ENCODE results near the gene IL4. TPM values are rescaled to one million over a fixed set of nuclear protein-coding genes. Genes with fewer than 3 reads are reported as not detected.

Gene IL4
- total and polyA plus RNA-seq, 2 of the 13 experiments (the other 11 are each of a cell fraction or from before 2014, with no cell fraction given): not detected

DNA sequence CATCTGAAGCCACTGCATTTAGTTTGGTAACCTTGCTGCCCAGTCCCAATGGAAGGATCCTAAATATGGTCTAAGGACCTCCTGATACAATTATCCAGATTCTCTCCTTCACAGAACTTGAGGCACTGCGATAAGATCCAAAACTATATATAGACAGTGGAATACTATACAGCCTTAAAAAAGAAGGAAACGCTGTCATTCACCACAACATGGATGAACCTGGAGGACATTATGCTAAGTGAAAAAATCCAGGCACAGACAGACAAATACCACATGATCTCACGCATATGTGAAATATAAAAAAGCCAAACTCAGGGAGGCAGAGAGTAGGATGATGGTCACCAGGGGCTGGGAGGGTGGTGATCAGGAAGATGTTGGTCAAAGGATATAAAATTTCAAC, 2.8 kb upstream of the IL4 start:
- BruUV-seq (replicated peaks): no TSS peak
- Histone ChIP-seq H3K27ac (ENCODE audit: extremely low read length, insufficient read depth, low read length) (no peak overlapping the region), H3K9me3 (ENCODE audit: low read length) (no peaks in the 10 kb centered on the region), H2AFZ (ENCODE audit: low read length) (no peak overlapping the region), H3K27me3 (ENCODE audit: control insufficient read depth in 1 of 2, insufficient read depth in 2 of 2, low read length in 2 of 2) (peaks cover 4 to 35% of the 10 kb centered on the region in 2 experiments; a peak in 4 of 5 replicates), H3K79me2 (ENCODE audit: insufficient read depth, low read length) (no peaks in the 10 kb centered on the region), H3K36me3 (replicated peaks in 1 of 2; ENCODE audit: control insufficient read depth in 1 of 2, insufficient read depth in 2 of 2, low read length in 2 of 2) (no peaks in the 10 kb centered on the region), H3K4me1 (ENCODE audit: insufficient read depth, low read length) (peaks cover 60% of the 10 kb centered on the region), H3K9ac (ENCODE audit: insufficient read depth, low read depth, low read length) (no peak overlapping the region), H3K4me2 (ENCODE audit: low read depth, low read length) (no peak overlapping the region), H4K20me1 (ENCODE audit: insufficient read depth, low read length) (no peaks in the 10 kb centered on the region), H3K4me3 (replicated peaks in 1 of 3; ENCODE audit: insufficient read depth in 1 of 3, low read depth in 2 of 3, low read length in 3 of 3) (no peak overlapping the region)
- CTCF ChIA-PET (ENCODE audit: low intra/inter-chr PET ratio, low total read pairs): no interaction called here
- in situ Hi-C loops (cut with HindIII; ENCODE audit: extremely low pct_ligation_motif_present, low pct_unique_long_range_greater_than_20kb) (loop anchor here (25.0 kb wide), 1 partner anchor 284 kb away; no protein-coding TSS in a partner anchor), intact Hi-C loops (cut with micrococcal nuclease; ENCODE audit: unreplicated experiment) (loop anchor here (10.0 kb wide), 1 partner anchor 56 kb away; no protein-coding TSS in a partner anchor)
- DNase-seq (ENCODE audit: low spot score) (no peak), ATAC-seq (no peak), FAIRE-seq (no peak)
- POLR2A ChIA-PET: interaction anchor here (0.7 kb wide), 1 partner anchor 9 kb away, joined by 3 read pairs; no protein-coding TSS in a partner anchor
- WGBS (ENCODE audit: low lambda C conversion rate): 90% methylated on average over 3 of the region's 3 CpGs
- TF ChIP-seq ARNT (IDR thresholded peaks at IDR 0.05) (no peak), TEF (CRISPR knock-in tag; IDR thresholded peaks at IDR 0.05) (no peak), U2AF1 (optimal IDR thresholded peaks at IDR 0.05; ENCODE audit: low read depth, low read length) (no peak), ESRRA (CRISPR knock-in tag; IDR thresholded peaks at IDR 0.05; ENCODE audit: low read depth) (no peak), ZNF615 (CRISPR knock-in tag; IDR thresholded peaks at IDR 0.05; ENCODE audit: borderline replicate concordance) (no peak)
- TF ChIP-seq, protein P1, sequence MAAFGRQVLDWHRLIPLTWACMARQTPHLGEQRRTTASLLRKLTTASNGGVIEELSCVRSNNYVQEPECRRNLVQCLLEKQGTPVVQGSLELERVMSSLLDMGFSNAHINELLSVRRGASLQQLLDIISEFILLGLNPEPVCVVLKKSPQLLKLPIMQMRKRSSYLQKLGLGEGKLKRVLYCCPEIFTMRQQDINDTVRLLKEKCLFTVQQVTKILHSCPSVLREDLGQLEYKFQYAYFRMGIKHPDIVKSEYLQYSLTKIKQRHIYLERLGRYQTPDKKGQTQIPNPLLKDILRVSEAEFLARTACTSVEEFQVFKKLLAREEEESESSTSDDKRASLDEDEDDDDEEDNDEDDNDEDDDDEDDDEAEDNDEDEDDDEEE (CRISPR knock-in tag; IDR thresholded peaks at IDR 0.05): no peak
- TF ChIP-seq, protein P2, sequence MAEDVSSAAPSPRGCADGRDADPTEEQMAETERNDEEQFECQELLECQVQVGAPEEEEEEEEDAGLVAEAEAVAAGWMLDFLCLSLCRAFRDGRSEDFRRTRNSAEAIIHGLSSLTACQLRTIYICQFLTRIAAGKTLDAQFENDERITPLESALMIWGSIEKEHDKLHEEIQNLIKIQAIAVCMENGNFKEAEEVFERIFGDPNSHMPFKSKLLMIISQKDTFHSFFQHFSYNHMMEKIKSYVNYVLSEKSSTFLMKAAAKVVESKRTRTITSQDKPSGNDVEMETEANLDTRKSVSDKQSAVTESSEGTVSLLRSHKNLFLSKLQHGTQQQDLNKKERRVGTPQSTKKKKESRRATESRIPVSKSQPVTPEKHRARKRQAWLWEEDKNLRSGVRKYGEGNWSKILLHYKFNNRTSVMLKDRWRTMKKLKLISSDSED (CRISPR knock-in tag; IDR thresholded peaks at IDR 0.05): no peak

All from HepG2 (cell line).